ENCODE results near the gene C10orf71.

C10orf71 gene, protein sequence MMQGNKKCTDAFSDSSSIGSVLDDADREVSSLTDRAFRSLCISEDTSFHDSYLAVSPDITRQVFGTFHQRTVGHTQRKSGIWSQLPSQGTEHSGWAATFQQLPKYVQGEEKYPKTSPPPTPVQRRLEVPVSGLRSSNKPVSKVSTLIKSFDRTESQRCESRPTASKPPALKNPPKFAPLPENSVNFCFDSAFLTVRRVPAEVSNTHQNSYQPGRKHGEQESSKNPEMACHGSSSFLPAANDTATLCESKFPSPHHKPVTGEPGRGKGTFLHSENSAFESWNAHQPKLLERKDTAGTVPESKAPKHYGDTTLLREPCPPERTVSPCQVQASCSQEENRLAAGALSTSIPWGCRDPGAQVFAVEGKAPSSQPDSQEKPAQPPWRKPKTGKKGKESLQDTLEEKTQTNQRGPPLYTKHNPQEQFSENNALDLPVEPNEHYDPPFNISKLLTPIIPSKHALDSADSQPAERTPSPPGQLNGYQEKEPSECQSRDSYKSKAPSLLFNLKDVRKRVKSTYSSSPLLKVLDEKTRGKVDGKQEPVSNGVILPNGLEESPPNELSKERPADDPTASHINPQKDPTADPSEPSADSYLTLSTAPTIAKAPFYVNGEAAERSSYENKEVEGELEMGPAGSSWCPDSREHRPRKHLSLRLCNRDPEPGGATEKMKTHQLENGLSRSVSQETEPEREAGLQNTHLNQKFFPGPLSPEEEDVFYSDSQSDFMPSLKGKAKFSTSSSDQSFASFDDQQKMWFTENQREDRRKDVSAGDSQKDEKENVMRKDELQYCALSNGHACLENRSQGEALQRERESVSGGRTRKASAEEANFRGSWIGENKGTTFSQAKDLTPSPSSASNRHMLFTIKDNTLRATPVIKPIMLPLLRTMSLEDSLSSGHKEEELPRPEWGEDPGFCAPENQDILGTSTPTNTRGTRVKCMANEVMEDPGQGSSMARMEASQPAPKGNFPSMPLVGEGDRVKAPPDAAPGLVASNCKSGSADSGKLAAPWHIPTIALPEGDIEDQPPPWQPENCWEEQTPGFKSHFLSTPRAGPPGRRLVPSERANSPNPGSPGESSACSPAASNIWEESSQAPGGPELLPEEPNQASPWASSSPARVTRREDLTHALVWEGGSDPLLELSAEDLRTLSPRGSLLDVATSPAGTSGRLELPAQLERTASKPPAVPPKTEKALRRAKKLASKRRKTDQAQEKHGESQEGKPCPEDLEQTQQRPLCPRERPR (N-terminal part only)

DNA sequence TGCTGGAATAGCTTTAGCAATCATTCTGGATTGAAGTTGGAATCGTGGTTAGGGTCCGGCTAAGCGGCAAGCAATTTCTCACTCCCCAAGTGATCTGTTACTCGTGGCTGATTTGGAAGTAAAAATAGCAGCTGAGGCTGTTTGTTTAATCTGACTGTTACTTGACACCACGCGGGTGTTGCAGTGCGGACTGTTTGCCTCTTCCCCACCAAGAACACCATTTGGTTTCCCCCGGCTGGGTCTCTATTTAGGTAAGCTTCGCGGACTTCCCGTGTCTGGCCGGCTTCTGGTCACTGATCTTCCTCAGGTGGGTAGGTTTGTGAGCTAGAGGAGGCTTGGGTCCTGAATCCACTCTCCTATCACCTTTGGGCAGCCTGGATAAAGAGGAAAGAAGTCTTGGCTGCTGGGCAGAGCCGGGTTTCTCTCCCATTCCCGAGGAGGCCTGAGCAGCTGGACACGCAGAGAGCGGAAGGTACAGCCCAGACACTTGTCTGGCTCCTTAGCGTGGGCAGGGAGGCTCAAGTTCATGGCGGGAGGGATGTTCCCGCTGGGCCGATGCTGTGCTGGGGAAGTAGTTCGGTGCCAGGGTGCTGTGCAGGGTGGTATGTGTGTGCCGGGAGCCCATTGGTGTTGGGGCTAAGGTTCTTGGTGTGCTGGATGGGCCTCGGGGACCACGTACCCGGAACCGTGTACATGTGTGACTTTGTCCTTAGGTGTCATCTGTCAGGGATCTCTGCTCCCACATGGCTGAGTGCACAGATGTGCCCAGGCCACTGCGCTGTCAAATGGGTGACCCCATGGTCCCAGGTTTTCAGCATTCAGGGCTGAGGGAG lies at the start of gene C10orf71:
Gene C10orf71 (plus strand): TSS at position 188 of the 833 bp plus-strand sequence. CDS start 23,376 bp downstream, outside the sequence.
- no peak for DNase-seq

DNA sequence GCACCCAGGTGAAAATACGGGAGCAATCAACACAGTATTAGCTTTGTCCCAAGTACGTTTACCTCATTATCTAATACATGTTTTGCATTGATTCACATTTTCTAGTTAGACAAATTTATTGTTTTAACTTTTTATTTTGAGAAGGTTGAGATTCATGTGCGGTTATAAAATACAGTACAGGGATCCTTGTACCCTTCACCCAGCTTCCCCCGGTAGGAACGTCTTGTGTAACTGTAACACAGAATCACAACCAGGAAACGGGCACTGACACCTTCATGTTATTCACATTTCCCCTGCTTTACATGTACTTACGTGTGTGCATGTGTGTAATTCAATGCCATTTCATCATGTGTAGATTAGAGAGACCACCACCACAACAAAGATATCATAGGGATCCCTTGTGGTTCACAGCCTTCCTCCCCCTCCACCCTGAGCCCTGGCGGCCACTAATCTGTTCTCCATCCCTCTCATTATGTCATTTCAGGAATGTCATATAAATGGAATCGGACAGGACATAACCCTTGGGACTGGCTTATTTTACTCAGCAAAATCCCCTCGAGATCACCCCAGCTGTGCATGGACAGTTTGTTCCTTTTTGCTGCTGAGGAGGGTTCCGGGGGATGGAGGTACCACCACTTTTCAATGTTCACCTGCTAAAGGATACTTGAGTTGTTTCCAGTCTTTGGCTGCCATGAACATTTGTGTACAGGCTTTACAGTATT lies 46.5 kb upstream of the C10orf71 start:
- no peak for DNase-seq

DNA sequence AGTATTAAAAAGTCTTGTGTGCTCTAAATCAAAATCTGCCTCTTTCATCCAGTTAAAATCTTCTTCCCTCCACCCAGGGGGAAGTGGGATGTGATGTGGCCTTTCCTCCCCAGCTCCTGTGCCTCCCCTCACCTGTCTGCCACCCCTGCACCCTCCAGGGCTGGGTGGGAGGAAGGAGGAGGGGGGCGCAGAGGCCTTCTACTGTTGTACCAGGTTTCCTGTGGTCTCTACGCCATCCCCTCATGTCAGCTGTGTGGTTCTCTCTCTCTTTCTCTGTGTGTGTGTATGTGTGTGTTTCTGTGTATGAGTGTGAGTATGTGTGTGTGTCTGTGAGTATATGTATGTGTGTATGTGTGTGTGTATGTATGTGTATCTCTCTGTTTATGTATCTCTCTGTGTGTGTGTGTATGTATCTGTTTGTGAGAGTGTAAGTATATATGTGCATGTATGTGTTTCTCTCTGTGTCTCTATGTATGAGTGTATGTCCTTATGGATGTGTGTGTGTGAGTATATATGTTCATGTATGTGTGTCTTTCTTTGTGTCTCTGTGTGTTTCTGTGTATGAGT lies 45.5 kb upstream of the C10orf71 start:
- DNase-seq: no peak

DNA sequence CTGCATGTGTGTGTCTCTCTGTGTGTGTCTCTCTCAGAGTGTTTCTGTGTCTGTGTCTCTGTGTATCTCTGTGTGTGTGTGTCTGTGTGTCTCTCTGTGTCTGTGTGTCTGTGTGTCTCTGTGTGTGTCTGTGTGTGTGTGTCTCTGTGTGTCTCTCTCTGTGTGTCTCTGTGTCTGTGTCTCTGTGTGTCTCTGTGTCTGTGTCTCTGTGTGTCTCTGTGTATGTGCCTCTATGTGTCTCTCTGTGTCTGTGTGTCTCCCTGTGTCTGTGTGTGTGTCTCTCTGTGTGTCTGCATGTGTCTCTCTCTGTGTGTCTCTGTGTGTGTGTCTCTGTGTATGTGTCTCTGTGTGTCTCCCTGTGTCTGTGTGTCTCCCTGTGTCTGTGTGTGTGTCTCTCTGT lies 44.8 kb upstream of the C10orf71 start:
- no peak for DNase-seq

DNA sequence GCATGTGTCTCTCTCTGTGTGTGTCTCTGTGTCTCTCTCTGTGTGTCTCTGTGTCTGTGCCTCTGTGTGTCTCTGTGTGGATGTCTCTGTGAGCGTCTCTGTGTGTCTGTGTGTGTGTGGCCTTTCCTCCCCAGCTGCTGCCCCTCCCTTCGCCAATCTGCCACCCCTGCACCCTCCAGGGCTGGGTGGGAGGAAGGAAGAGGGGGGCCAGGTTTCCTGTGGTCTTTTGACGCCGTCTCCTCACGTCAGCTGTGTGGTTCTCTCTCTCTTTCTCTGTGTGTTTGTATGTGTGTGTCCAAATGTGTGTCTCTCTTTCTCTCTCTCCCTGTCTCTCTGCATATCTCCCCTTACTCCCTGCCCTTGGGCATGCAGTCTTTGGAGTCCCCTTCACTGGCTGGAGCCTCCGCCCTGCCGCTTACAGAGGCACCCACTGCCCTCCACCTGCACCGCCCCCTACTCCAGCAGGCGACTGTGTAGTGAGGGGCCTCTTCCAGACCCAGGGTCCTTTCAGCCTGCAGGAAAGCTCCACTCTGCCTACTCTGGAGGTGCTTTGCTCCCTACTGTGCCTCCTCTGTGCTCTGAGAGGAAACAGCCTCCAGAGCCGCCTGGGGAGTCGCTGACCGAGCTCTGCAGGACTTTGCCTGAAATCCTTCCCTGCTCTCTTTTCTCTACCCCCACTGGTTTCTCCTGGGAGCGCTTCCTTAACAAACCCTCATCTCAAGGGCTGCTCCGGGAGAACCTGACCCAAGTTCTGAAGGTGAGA lies 44.2 kb upstream of the C10orf71 start:
- no peak for DNase-seq

DNA sequence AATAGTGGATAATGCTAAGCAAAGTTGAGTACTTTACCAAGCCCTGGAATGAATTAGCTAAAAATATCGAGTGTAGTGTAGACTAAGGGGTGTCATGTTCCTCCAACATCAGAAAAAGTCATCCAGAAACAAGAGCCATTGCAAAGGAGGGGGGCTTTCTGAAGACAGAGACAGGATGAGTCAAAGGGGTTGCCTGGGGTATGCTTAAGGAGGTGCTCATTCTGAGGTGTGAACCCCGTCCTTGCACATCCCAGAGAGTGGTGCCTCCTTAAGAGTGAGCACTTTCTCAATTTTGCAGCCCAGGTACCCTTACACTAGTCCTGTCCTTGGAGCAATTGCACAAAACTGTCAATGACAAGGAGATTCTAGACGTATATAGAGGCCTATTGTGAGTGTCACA lies 43.1 kb upstream of the C10orf71 start:
- DNase-seq: no peak

DNA sequence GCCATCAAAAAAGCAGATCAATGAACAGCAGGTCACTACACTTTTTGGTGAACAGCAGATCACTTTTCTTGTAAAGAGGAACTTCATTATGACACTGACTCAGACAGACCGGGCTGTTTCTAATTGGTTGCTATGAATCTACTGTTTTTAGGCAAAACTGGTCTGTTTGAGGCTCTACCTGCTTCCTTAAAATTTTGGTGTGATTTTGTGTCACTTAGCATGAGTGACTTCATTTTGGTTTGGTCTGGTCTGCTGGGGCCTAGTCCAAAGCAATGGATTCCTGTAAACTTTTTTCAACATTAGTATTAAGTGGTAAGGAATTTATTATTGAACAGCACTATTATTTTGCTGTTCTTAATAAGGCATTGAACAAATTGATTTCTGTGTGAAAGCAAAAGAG lies 41.8 kb upstream of the C10orf71 start:
- DNase-seq: no peak

DNA sequence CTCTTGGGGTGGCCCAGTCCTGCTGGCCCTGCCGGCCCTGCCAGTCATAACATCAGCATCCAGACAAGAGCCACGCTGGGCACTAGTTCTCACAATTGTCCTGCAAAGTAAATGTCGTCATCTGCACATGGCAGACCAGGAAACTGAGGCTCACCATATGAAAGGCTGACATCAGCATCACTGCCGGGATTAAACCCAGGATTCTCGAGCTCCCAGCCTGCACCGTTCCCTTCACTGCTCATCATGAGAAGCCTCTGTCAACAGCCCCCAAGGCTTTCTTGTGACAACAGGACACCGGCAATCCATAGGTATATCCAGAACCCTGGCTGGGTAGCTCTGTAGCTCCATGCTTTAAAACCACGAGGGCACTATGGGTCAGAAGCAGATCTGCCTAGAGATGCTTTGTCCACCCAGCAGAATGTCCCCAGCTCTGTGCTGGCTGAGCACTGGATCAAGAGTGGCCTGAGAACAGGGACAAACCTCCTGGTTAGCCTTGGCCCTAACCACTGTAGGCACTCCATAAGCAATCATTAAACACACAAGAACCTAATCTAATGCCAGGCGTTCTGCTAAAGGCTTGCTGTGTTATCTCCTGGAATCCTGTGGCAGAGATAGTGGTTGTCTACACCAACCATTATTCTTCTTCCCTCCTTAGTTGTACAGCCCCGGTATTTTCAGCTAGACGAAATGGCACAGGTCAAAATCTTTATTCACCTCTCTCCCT lies 41.2 kb upstream of the C10orf71 start:
- no peak for DNase-seq

DNA sequence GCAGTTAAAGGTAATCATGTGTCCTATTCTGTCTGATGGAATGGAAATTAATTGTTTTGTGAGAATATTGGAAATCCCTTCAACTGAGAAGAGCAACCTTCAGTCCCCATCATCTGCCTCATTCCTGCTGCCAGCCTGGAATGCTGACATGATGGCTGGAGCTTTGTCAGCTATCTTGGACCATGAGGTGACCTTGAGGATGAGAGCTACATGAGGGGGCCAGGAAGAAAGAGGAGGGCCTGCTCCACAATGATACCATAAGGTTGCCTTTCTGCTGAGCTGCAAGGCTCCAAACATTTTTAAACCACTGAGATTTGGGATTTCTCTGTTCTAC lies 40.7 kb upstream of the C10orf71 start:
- no peak for DNase-seq

DNA sequence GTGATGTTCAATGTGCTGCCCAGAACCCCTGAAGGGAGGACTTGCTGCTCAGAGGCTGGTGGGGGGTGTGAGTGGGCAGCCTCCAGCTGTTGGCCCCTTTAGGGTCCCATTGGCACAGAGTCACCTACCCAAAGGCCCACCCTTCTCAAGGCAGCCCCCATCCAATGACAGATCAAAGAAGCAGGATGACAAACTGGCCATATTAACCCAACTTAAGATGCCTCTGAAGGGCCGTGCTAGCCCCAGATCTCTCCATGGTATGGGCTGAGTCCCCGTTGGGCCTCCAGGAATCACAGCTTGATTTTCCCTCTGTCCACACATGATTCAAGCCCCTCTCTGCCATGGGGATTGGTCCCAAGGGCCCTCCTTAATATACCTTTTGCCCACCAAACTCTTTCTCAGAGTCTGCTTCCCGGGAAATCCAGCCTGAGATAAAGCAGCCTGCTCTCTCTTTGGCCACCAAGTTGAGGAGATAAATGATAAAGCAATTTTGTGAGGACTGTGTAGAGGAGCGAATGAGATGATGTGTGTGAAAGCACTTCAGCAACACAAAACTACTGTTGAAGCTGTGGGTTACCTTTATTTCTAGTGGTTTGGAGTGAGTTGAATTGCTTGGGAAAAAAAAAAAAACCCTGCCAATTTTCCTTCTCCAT lies 38.2 kb upstream of the C10orf71 start:
- no peak for DNase-seq

DNA sequence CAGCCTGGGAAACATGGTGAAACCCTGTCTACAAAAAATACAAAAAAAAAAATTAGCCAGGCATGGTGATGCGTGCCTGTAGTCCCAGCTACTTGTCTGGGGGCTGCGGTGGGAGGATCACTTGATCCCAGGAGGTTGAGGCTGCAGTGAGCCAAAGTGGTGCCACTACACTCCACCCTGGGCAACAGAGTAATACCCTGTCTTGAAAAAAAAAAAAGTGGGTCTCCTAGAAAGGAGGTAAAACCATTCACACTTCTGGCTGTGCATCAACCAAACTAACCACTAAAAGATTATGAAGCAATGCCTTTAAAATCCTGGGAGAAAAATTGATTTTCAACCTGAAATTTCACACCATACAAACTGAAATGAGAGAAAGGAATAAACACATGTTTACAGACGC lies 35.4 kb upstream of the C10orf71 start:
- DNase-seq: no peak

DNA sequence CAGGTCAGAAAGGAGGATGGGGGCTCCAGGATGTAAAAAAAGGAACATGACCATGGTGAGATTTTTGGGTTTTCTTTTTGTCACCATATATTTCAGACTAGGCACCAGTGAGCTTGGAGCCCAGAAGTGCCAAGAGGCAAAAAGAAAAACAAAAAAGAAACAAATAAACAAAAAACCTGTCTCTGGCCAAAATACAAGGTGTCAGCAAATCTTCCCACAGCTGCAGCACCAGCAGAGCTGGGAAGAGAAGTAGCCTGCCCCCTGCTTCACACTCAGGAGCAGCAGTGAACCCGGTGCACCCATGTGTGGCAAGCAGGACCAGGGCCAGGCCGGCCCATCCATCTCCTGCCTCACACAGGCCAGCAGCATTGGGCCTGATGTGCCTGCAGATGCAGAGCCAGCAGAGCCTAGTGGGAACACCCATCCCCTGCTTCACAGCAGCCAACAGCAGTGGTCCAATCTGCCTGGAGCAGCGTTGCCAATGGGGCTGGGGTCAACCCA lies 34.7 kb upstream of the C10orf71 start:
- DNase-seq: no peak

DNA sequence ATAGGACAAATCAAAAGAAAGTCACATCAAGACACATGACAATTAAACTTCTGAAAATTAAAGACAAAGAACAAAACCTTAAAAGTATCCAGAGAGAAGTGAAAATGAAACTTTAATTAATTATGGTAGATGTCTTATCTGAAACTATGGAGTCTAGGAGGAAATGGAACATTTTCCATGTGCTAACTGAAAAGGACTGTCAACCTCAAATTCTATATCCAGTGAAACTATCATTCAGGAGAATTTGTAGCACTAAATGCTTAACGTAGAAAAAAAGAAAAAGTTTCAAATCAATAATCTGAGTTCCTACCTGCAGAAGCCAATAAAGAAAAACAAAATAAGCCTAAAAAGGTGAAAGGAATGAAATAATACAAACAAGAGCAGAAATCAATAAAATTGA lies 33.1 kb upstream of the C10orf71 start:
- DNase-seq: no peak

DNA sequence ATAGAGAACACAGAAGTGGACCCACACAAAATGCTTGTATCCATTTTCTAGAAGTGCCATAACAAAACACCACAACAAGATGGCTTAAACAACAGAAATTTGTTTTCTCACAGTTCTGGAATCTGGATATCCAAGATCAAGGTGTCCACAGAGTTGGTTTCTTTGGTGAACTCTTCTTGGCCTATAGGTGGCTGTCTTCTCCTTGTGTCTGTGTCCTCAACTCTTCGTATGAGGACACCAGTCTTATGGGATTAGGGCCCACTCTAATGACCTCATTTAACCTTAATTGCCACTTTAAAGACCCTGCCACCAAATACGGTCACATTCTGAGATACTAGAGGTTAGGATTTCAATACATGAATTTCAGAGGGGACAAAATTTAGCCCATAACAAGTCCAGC lies 30.8 kb upstream of the C10orf71 start:
- no peak for DNase-seq

DNA sequence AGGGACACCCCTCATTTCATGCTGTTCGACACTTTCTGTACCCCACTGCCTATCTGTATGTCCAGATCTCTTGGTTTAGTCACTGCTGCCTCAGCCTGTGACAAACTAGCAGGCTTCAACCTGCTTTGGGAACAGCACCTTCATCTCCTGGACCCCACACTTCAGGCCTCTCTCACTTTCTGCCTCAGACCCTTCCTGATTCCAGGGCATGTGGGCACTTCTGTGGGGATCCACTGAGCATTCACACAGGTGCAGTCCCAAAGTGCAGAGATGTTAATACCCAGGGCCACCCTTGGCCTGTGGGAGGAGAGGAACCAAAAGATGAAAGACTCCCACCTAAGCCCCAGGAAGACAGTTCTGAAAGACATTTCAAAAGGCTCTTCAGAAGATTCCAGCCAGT lies 29.4 kb upstream of the C10orf71 start:
- DNase-seq: no peak

DNA sequence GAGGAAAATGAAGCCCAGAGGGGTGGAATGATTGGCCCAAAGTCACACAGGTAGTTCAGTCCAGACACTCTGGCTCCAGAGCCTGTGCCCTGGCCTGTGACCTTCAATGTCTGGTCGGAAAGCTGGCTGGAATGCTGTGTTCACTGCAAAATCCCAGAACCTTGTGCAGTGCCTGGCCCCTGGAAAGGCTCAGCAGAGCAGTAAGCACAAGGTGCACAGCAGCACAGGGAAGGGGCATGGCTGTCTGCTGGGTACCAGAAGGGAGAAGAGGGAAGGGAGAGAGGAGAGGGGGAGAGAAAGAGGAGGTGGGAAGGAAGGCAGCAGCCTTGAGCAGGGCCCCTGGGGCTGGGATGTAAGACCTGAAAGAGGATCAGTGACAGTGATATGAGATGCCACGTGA lies 28.4 kb upstream of the C10orf71 start:
- no peak for DNase-seq

DNA sequence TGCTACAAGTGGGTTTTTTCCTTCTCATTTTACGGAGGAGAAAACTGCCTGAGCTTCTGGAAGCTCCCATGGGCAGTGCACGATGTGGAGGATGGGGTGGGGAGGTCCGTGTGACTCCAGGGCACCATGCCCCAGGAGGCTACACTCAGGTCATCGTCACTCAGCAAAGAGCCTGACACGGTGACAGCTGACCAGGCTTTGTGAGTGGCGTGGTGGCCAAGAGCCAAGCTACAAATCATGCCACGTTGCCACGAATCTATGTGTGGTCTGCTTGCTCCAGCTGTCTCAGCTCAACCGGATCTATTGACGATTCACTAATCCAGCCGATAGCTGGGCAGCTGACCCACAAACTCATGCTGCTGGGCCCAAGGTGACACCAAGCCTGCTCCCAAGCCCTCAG lies 27.6 kb upstream of the C10orf71 start:
- DNase-seq: no peak

DNA sequence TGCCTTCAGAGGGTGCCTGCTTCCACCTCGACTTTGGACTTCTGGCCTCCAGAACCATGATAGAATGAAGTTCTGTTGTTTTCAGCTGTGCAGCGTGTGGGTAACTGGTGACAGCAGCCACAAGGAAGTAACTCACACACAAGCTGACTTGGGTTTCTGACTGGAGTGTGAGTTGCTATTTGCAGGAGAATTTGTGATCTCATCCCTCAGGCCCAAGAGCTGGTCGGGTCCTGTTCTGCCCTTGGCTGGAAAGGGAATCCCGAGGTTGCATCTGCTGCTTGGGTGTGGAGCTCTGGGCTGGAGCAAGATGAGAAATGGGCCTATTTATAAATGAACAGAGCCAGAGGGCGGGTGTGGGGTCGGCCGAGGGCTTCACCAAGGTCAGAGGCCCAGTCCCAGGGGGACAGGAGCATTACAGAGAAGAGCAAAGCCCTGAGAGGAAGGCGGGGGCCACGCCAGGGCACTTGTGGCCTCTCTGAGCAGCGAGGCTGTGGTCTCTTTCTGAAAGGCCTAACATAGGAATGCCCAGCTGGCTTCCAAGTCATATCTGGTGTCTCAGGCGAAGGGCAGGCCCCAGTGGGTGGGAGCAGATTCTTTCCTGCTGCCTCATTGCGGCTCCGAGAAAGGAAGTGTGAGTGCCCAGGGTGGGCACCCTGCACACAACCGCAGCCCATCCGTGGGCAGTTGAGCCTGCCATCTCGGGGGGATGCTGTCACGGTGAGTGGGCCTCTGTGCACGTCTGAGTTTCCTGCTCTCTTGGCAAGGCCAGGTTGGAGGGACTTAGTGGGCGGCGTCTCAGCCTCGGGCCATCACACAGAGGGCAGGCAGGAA lies 26.5 kb upstream of the C10orf71 start:
- DNase-seq: no peak

All from COR-L47 (cell line).